NT2/D1 (cell line): ENCODE measurements around the gene NEURL2.

ENCODE experiments used
- DNase-seq: peaks from one replicate; pipeline ENCODE4 v3.0.0-alpha.2; 2011; ENCODE audit warnings: low read depth, low spot score
- H3K27me3 ChIP-seq: 2 replicates; pipeline ENCODE4 v1.6.0; 2011; ENCODE audit warnings: mild to moderate bottlenecking; ENCODE audit not compliant: insufficient read length, insufficient read depth
- H3K36me3 ChIP-seq: 2 replicates; pipeline ENCODE4 v1.6.1; 2011; ENCODE audit warnings: mild to moderate bottlenecking, low read length, mixed read lengths; ENCODE audit not compliant: insufficient read depth, insufficient read length
- H3K4me1 ChIP-seq: 2 replicates; pipeline ENCODE4 v1.5.1; 2011; ENCODE audit not compliant: insufficient read depth, insufficient read length
- H3K4me3 ChIP-seq: 2 replicates; pipeline ENCODE4 v1.5.1; 2011; ENCODE audit warnings: low read depth; ENCODE audit not compliant: insufficient read length
- H3K9ac ChIP-seq: 2 replicates; pipeline ENCODE4 v1.6.0; 2011; ENCODE audit warnings: low read depth; ENCODE audit not compliant: insufficient read length
- H3K9me3 ChIP-seq: 2 replicates; pipeline ENCODE4 v1.5.1; 2011; ENCODE audit warnings: mild to moderate bottlenecking, low read length; ENCODE audit not compliant: insufficient read depth
- SUZ12 ChIP-seq: IDR thresholded peaks from 2 replicates; pipeline ENCODE4 v1.6.1; 2011; ENCODE audit not compliant: insufficient read length, insufficient read depth; ENCODE audit errors: extremely low read depth
- YY1 ChIP-seq: IDR thresholded peaks from 2 replicates; pipeline ENCODE4 v1.6.1; 2011; ENCODE audit not compliant: insufficient read length, insufficient read depth
- ZNF274 ChIP-seq: IDR thresholded peaks from 2 replicates; pipeline ENCODE4 v1.6.1; 2011; ENCODE audit warnings: mild to moderate bottlenecking, low read depth, low read length

Gene NEURL2

GRCh38 chr20:45851501-45851900 lies 39.5 kb downstream of the NEURL2 start:
- Histone ChIP-seq H3K36me3 (peaks cover 34% of the 10 kb centered on the region), H3K27me3 (no peaks in the 10 kb centered on the region), H3K9me3 (no peaks in the 10 kb centered on the region), H3K4me3 (no peak overlapping the region), H3K9ac (no peak overlapping the region), H3K4me1 (peaks cover 9% of the 10 kb centered on the region)
- no peak for TF ChIP-seq SUZ12
- TF ChIP-seq YY1, result no peak
- TF ChIP-seq ZNF274, result no peak
- no peak for DNase-seq

- Histone ChIP-seq H3K9me3 (no peaks in the 10 kb centered on the region), H3K36me3 (peaks cover 38% of the 10 kb centered on the region), H3K4me3 (no peak overlapping the region), H3K4me1 (peaks cover 9% of the 10 kb centered on the region), H3K27me3 (no peaks in the 10 kb centered on the region), H3K9ac (no peak overlapping the region)
- DNase-seq, result no peak
- TF ChIP-seq SUZ12 (no peak), YY1 (no peak), ZNF274 (no peak)
Measured at GRCh38 chr20:45850926-45851325, 40.1 kb downstream of the NEURL2 start.

GRCh38 chr20:45850238-45850637 lies 40.8 kb downstream of the NEURL2 start:
- H3K9me3 ChIP-seq, result no peaks in the 10 kb centered on the region
- no peak for TF ChIP-seq ZNF274
- no peak overlapping the region for H3K9ac ChIP-seq
- H3K4me3 ChIP-seq, result no peak overlapping the region
- H3K27me3 ChIP-seq, result no peaks in the 10 kb centered on the region
- H3K4me1 ChIP-seq, result peaks cover 9% of the 10 kb centered on the region
- no peak for DNase-seq
- peaks cover 34% of the 10 kb centered on the region for H3K36me3 ChIP-seq

- TF ChIP-seq YY1 (no peak), ZNF274 (no peak), SUZ12 (no peak)
- no peak for DNase-seq
- peaks cover 29% of the 10 kb centered on the region for H3K36me3 ChIP-seq
Measured at GRCh38 chr20:45848969-45849582, 41.9 kb downstream of the NEURL2 start.

GRCh38 chr20:45848421-45848820 lies 42.6 kb downstream of the NEURL2 start:
- no peak for DNase-seq
- no peak overlapping the region for H3K4me3 ChIP-seq
- H3K9ac ChIP-seq, result no peak overlapping the region
- H3K36me3 ChIP-seq, result peaks cover 36% of the 10 kb centered on the region
- no peaks in the 10 kb centered on the region for H3K27me3 ChIP-seq
- no peaks in the 10 kb centered on the region for H3K9me3 ChIP-seq
- TF ChIP-seq ZNF274 (no peak), SUZ12 (no peak), YY1 (no peak)
- H3K4me1 ChIP-seq, result no peaks in the 10 kb centered on the region

More at GRCh38 chr20:45848969-45849582, 41.9 kb downstream of the NEURL2 start:
- Histone ChIP-seq H3K27me3 (no peaks in the 10 kb centered on the region), H3K4me3 (no peak overlapping the region), H3K9ac (no peak overlapping the region), H3K4me1 (no peaks in the 10 kb centered on the region), H3K9me3 (no peaks in the 10 kb centered on the region)

GRCh38 chr20:45845452-45845851 lies 45.6 kb downstream of the NEURL2 start:
- H3K36me3 ChIP-seq, result peaks cover 62% of the 10 kb centered on the region

GRCh38 chr20:45843506-45843905 lies 47.5 kb downstream of the NEURL2 start:
- H3K9me3 ChIP-seq, result no peaks in the 10 kb centered on the region
- H3K27me3 ChIP-seq, result no peaks in the 10 kb centered on the region
- DNase-seq, result no peak
- H3K36me3 ChIP-seq, result peaks cover 67% of the 10 kb centered on the region
- TF ChIP-seq ZNF274, result no peak
- TF ChIP-seq SUZ12, result no peak
- no peak for TF ChIP-seq YY1
- no peaks in the 10 kb centered on the region for H3K4me1 ChIP-seq
- H3K4me3 ChIP-seq, result no peak overlapping the region
- H3K9ac ChIP-seq, result no peak overlapping the region

More at GRCh38 chr20:45845452-45845851, 45.6 kb downstream of the NEURL2 start:
- Histone ChIP-seq H3K4me3 (no peak overlapping the region), H3K27me3 (no peaks in the 10 kb centered on the region), H3K9me3 (no peaks in the 10 kb centered on the region), H3K4me1 (no peaks in the 10 kb centered on the region), H3K9ac (no peak overlapping the region)
- no peak for TF ChIP-seq ZNF274
- no peak for TF ChIP-seq SUZ12
- no peak for TF ChIP-seq YY1
- no peak for DNase-seq
